GM13976 (cell line): Measurements from ENCODE around the gene ZCCHC7.
"Not testable (repeated sequence)": the region's sequence is repeated elsewhere in the genome, so short reads cannot be mapped to it uniquely, and the experiment has no call there.

Experiments used
- DNase-seq: peaks from one replicate; pipeline ENCODE4 v3.0.0; 2012; ENCODE audit warnings: low spot score
- in situ Hi-C: fragments of 300-500 bp; cut with MboI; formaldehyde crosslinking; loops from one replicate; pipeline ENCODE4 v1.12.0; 2022; ENCODE audit warnings: low sequenced_read_pairs, mixed read lengths, inconsistent platforms; ENCODE audit not compliant: unreplicated experiment
- TF ChIP-seq, protein P1 (sequence below): IDR thresholded peaks from 2 replicates; pipeline ENCODE4 v1.5.1; 2012; ENCODE audit warnings: borderline replicate concordance, mild to moderate bottlenecking; ENCODE audit not compliant: insufficient read depth; ENCODE audit errors: extremely low read depth, missing control alignments, control extremely low read depth

The ZCCHC7 gene

DNA sequence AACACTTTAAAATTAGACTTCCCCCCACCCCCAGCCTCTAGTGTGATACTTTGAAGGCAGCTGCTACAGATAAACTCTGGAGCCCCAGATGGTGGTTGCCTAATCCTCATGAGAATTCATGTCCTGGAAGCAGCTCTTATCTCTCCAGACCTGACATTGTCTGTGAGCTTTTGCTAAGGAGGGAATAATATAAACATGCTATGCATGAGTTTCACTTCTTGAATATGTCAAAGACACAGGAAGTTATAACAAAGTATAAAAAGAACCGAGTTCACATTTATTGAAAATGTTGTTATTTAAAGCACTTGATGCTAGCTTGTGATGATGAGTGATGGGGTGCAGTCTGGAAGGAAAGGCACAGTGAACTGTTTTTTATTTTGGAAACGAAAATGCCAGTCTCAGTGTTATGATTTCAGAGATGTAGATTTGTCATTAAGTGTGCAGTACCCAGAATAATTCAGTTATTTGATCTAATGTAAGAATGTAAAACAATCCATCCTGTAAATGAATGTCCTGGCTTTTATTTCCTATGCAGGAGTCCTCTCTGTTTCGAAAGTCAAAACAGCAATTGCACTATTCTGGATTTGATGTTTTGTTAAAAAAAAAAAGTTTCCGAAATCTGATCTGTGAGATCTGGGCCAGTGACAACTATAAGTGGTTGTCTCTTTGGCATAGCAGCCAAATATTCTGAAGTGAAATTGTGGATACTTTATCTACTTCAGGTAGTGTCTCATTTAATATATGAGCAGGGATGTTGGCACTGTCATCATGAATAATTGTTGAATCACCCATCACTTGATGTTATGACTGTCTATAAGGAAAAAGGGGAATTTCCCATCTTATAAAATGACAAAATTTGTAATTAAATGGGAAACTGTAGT is 77.0 kb downstream of the ZCCHC7 start:
- DNase-seq = peak; percentile 40
- in situ Hi-C loops = no loop called here
- TF ChIP-seq, protein P1, sequence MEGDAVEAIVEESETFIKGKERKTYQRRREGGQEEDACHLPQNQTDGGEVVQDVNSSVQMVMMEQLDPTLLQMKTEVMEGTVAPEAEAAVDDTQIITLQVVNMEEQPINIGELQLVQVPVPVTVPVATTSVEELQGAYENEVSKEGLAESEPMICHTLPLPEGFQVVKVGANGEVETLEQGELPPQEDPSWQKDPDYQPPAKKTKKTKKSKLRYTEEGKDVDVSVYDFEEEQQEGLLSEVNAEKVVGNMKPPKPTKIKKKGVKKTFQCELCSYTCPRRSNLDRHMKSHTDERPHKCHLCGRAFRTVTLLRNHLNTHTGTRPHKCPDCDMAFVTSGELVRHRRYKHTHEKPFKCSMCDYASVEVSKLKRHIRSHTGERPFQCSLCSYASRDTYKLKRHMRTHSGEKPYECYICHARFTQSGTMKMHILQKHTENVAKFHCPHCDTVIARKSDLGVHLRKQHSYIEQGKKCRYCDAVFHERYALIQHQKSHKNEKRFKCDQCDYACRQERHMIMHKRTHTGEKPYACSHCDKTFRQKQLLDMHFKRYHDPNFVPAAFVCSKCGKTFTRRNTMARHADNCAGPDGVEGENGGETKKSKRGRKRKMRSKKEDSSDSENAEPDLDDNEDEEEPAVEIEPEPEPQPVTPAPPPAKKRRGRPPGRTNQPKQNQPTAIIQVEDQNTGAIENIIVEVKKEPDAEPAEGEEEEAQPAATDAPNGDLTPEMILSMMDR = no peak

DNA sequence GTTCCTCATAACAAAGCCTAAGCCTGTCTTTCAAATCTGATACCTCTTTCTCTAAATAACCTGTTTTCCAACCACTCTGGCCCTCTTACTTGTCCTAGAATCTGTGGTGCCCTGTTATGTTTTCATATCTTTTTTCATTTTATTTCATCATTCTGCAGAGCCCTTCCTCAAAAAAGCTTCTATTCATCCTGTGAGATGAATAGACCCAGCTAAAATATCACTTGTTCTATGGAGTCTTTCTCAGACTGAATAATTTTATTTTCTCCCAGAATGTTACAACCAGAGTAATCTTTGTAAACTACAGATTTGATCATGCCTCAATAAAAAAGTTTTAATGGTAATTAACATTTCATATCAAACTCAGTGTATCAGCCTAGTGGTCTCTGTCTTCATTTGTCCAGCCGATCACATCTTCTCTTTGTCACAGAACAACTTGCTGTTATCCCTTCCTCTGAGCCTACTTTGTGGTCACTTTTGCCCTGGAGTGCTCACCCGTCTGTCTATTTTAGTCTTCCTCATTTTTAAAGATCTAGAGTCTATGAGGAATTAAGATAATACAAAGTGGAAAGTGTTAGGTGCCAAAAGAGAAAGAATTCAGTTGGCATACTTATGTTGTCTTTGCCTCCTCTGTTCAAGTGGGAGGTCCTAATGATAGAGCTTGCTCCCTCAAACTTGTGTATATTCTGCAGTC is 77.8 kb downstream of the ZCCHC7 start:
- TF ChIP-seq, protein P1 = no peak
- DNase-seq = no peak
- in situ Hi-C loops = no loop called here

DNA sequence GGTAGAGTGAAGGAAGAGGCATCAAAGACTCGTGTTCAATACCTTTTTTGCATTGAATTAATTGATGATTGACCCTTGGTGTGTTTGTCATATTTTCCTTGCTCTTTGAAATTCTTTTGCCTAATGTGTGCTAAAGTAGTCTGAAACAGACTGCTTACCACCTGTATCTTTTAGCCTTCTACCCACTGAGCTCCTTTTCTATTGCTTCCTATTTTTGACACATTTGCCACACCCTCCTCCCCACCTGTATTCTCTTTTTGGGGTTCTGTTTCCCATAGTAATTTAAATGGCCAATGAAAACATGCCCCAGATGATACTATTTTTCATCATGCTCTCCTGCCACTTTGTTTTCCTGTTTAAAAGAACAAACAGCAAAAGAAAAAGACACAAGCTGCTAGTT is 78.5 kb downstream of the ZCCHC7 start:
- in situ Hi-C loops = no loop called here
- no peak for DNase-seq
- TF ChIP-seq, protein P1 = no peak

- DNase-seq = no peak
- in situ Hi-C loops = no loop called here
- TF ChIP-seq, protein P1 = no peak
Observed at GRCh38 chr9:37200433-37201005, 80.1 kb downstream of the ZCCHC7 start.

DNA sequence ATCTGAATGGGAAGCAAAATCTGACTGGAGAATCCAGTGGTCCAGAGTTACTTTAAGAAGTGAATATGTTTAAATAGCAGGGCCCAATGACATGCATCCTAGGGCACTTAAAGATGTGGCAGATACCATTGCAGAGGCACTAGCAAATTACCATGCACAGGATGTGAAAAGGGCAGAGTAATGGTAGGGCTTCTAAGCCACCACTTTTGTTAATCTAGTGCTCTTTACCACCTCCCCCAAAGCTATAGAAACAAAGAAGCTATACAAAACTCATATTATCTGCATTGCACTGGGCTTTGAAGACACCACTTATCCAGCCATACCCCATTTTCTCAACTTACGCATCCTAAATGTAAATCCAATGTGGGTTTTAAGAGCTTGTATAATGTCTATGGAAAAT is 81.2 kb downstream of the ZCCHC7 start:
- in situ Hi-C loops = no loop called here

GRCh38 chr9:37202091-37202490 is 81.7 kb downstream of the ZCCHC7 start:
- in situ Hi-C loops = no loop called here

More for the DNA sequence above, 81.2 kb downstream of the ZCCHC7 start:
- DNase-seq = no peak
- TF ChIP-seq, protein P1 = no peak

DNA sequence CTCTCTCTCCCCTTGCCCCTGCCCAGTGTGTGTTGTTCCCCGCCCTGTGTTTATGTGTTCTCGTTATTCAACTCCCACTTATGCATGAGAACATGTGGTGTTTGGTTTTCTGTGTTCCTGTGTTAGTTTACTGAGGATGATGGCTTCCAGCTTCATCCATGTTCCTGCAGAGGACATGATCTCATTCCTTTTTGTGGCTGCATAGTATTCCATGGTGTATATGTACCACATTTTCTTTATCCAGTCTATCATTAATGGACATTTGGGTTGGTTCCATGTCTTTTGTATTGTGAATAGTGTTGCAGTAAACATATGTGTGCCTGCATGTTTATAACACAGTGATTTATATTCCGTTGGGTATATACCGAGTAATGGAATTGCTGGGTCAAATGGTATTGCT is 83.1 kb downstream of the ZCCHC7 start:
- DNase-seq, in situ Hi-C loops: not testable (repeated sequence)

More at GRCh38 chr9:37202091-37202490, 81.7 kb downstream of the ZCCHC7 start:
- TF ChIP-seq, protein P1 = no peak
- no peak for DNase-seq
